ENCODE measurements around the gene VN1R4.
"Not testable (repeated sequence)": the region's sequence is repeated elsewhere in the genome, so short reads cannot be mapped to it uniquely, and the experiment has no call there.

DNA sequence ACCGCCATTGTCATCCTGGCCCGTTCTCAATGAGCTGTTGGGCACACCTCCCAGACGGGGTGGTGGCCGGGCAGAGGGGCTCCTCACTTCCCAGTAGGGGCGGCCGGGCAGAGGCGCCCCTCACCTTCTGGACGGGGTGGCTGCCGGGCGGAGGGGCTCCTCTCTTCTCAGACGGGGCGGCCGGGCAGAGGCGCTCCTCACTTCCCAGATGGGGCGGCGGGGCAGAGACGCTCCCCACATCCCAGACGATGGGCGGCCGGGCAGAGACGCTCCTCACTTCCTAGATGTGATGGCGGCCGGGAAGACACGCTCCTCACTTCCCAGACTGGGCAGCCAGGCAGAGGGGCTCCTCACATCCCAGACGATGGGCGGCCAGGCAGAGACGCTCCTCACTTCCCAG lies 2.3 kb upstream of the VN1R4 start:
- TF ChIP-seq, protein P1, sequence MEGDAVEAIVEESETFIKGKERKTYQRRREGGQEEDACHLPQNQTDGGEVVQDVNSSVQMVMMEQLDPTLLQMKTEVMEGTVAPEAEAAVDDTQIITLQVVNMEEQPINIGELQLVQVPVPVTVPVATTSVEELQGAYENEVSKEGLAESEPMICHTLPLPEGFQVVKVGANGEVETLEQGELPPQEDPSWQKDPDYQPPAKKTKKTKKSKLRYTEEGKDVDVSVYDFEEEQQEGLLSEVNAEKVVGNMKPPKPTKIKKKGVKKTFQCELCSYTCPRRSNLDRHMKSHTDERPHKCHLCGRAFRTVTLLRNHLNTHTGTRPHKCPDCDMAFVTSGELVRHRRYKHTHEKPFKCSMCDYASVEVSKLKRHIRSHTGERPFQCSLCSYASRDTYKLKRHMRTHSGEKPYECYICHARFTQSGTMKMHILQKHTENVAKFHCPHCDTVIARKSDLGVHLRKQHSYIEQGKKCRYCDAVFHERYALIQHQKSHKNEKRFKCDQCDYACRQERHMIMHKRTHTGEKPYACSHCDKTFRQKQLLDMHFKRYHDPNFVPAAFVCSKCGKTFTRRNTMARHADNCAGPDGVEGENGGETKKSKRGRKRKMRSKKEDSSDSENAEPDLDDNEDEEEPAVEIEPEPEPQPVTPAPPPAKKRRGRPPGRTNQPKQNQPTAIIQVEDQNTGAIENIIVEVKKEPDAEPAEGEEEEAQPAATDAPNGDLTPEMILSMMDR (conservative IDR thresholded peaks at IDR 0.05; ENCODE audit: low read length) = not testable (repeated sequence)
- TF ChIP-seq EZH2phosphoT487 (IDR thresholded peaks at IDR 0.05; ENCODE audit: borderline replicate concordance) = not testable (repeated sequence)
